ENCODE data around the gene NXNL1. TPM values are rescaled to one million over a fixed set of nuclear protein-coding genes. Genes with fewer than 3 reads are reported as not detected.

The NXNL1 gene
- total RNA-seq, 1 experiment from 2014 or later = not detected

GRCh38 chr19:17483605-17484002, 22.9 kb upstream of the NXNL1 start:
- peaks cover 4% of the 10 kb centered on the region; the same call in 1 of the 2 replicates for H3K4me1 ChIP-seq (ENCODE audit: insufficient read depth, low read length)
- H4K5ac ChIP-seq (ENCODE audit: insufficient read length, low read depth, low read length) = no peak overlapping the region
- no peak overlapping the region; a peak in 1 of 7 replicates for H3K27ac Mint-ChIP-seq
- TF ChIP-seq CTCF (conservative IDR thresholded peaks at IDR 0.05) = no peak
- DNase-seq = no peak
- H3K4me1 Mint-ChIP-seq = peaks cover 13 to 26% of the 10 kb centered on the region in 2 experiments
- H3K9me3 Mint-ChIP-seq = peaks cover 0 to 2% of the 10 kb centered on the region in 2 experiments; a peak in 1 of 5 replicates
- H3K36me3 Mint-ChIP-seq (ENCODE audit: insufficient read depth in 1 of 3, low read depth in 3 of 3) = no peaks in the 10 kb centered on the region; a peak in 1 of 7 replicates
- no peak overlapping the region for H3K4ac ChIP-seq (ENCODE audit: low read depth, low read length)
- H3K27ac ChIP-seq (ENCODE audit: insufficient read length, low read depth, low read length) = no peak overlapping the region
- H3K9ac ChIP-seq (ENCODE audit: extremely low read depth, insufficient read length, low read length) = no peak overlapping the region
- H3K27me3 ChIP-seq (ENCODE audit: insufficient read depth, low read length) = no peaks in the 10 kb centered on the region
- H3T11ph ChIP-seq (ENCODE audit: low read length) = no peak overlapping the region
- H4K8ac ChIP-seq (replicated peaks; ENCODE audit: insufficient read length, low read depth, low read length) = no peak overlapping the region
- no peak overlapping the region for H4K91ac ChIP-seq (ENCODE audit: insufficient read length, low read depth, low read length)
- H2BK5ac ChIP-seq (ENCODE audit: insufficient read length, low read length) = no peak overlapping the region
- peaks cover 2% of the 10 kb centered on the region for H3K27me3 Mint-ChIP-seq (ENCODE audit: low read depth)
- H3K79me1 ChIP-seq (ENCODE audit: insufficient read depth, low read depth, low read length, poor library complexity, severe bottlenecking) = no peaks in the 10 kb centered on the region
- H2AFZ ChIP-seq (ENCODE audit: low read length) = no peak overlapping the region
- H2AK5ac ChIP-seq (ENCODE audit: insufficient read length, low read length) = no peak overlapping the region
- no peaks in the 10 kb centered on the region for H4K20me1 ChIP-seq (ENCODE audit: control insufficient read depth, insufficient read depth, insufficient read length)
- WGBS (ENCODE audit: extremely low coverage, insufficient read length, low lambda C conversion rate) = no CpG with 5 or more reads among the region's 10 CpGs
- no peak overlapping the region for H2BK120ac ChIP-seq (ENCODE audit: low read depth, low read length, poor library complexity, severe bottlenecking)
- H3K23ac ChIP-seq (ENCODE audit: insufficient read length, low read depth, low read length) = no peak overlapping the region
- no peak overlapping the region for H2BK20ac ChIP-seq (ENCODE audit: low read depth, low read length, poor library complexity, severe bottlenecking)
- H3K23me2 ChIP-seq (ENCODE audit: insufficient read length, low read depth, low read length, poor library complexity, severe bottlenecking) = peaks cover 6% of the 10 kb centered on the region
- H3K18ac ChIP-seq (ENCODE audit: insufficient read length, low read depth, low read length) = no peak overlapping the region
- no peak overlapping the region for H2BK12ac ChIP-seq (ENCODE audit: insufficient read length, low read depth, low read length)
- H3K79me2 ChIP-seq (ENCODE audit: insufficient read depth, low read length) = no peaks in the 10 kb centered on the region
- no peak overlapping the region; the same call in 1 of the 2 replicates for H3K14ac ChIP-seq (ENCODE audit: insufficient read depth, low read length)
- no peaks in the 10 kb centered on the region for H3K9me3 ChIP-seq (ENCODE audit: control insufficient read depth, low read depth, low read length)
- H3K4me2 ChIP-seq (ENCODE audit: insufficient read depth, insufficient read length, low read length) = no peak overlapping the region
- H3K4me3 Mint-ChIP-seq = no peak overlapping the region; a peak in 1 of 5 replicates
- no peak overlapping the region for H2BK15ac ChIP-seq (ENCODE audit: low read depth, low read length)
- H3K56ac ChIP-seq (ENCODE audit: insufficient read length, low read depth, low read length) = no peak overlapping the region
